Measurements from ENCODE around the gene TP63. TPM values are rescaled to one million over a fixed set of nuclear protein-coding genes. Genes with fewer than 3 reads are reported as not detected.

The TP63 gene
- total RNA-seq, 1 donor from 2014 or later, result not detected

GRCh38 chr3:189727158-189727557 is 96.0 kb downstream of the TP63 start:
- intact Hi-C loops (cut with DNase I), result no loop called here
- Histone ChIP-seq H3K27me3 (no peaks in the 10 kb centered on the region), H3K4me1 (no peaks in the 10 kb centered on the region), H3K4me3 (no peak overlapping the region), H3K36me3 (no peaks in the 10 kb centered on the region), H3K27ac (no peak overlapping the region), H3K9me3 (no peaks in the 10 kb centered on the region)
- no peak for DNase-seq (ENCODE audit: low spot score in 2 of 2)
- TF ChIP-seq CTCF (IDR thresholded peaks at IDR 0.05), result no peak

GRCh38 chr3:189727898-189728297 is 96.7 kb downstream of the TP63 start:
- no peaks in the 10 kb centered on the region for H3K9me3 ChIP-seq
- no peaks in the 10 kb centered on the region for H3K36me3 ChIP-seq
- no peak for TF ChIP-seq CTCF (IDR thresholded peaks at IDR 0.05)
- intact Hi-C loops (cut with DNase I), result no loop called here
- H3K4me1 ChIP-seq, result no peaks in the 10 kb centered on the region
- DNase-seq (ENCODE audit: low spot score in 2 of 2), result no peak
- no peaks in the 10 kb centered on the region for H3K27me3 ChIP-seq
- H3K27ac ChIP-seq, result no peak overlapping the region
- no peak overlapping the region for H3K4me3 ChIP-seq

GRCh38 chr3:189728915-189729314 is 97.7 kb downstream of the TP63 start:
- DNase-seq (ENCODE audit: low spot score in 2 of 2), result no peak

GRCh38 chr3:189734061-189734460 is 102.9 kb downstream of the TP63 start:
- Histone ChIP-seq H3K27me3 (no peaks in the 10 kb centered on the region), H3K4me1 (no peaks in the 10 kb centered on the region), H3K27ac (no peak overlapping the region), H3K36me3 (no peaks in the 10 kb centered on the region), H3K9me3 (no peaks in the 10 kb centered on the region), H3K4me3 (no peak overlapping the region)
- intact Hi-C loops (cut with DNase I), result no loop called here
- no peak for DNase-seq (ENCODE audit: low spot score in 2 of 2)
- no peak for TF ChIP-seq CTCF (IDR thresholded peaks at IDR 0.05)

More at GRCh38 chr3:189728915-189729314, 97.7 kb downstream of the TP63 start:
- Histone ChIP-seq H3K4me3 (no peak overlapping the region), H3K27ac (no peak overlapping the region), H3K4me1 (no peaks in the 10 kb centered on the region), H3K36me3 (no peaks in the 10 kb centered on the region), H3K27me3 (no peaks in the 10 kb centered on the region), H3K9me3 (no peaks in the 10 kb centered on the region)
- intact Hi-C loops (cut with DNase I), result no loop called here
- TF ChIP-seq CTCF (IDR thresholded peaks at IDR 0.05), result no peak

- intact Hi-C loops (cut with DNase I), result no loop called here
- no peak for TF ChIP-seq CTCF (IDR thresholded peaks at IDR 0.05)
- H3K27ac ChIP-seq, result no peak overlapping the region
- DNase-seq (ENCODE audit: low spot score in 2 of 2), result no peak
- H3K4me3 ChIP-seq, result no peak overlapping the region
- no peaks in the 10 kb centered on the region for H3K9me3 ChIP-seq
- H3K27me3 ChIP-seq, result no peaks in the 10 kb centered on the region
- H3K36me3 ChIP-seq, result no peaks in the 10 kb centered on the region
- no peaks in the 10 kb centered on the region for H3K4me1 ChIP-seq
These were observed 104.7 kb downstream of the TP63 start for GRCh38 chr3:189735913-189736312.

GRCh38 chr3:189737071-189737470 is 105.9 kb downstream of the TP63 start:
- no peaks in the 10 kb centered on the region for H3K4me1 ChIP-seq
- intact Hi-C loops (cut with DNase I), result no loop called here
- no peak for TF ChIP-seq CTCF (IDR thresholded peaks at IDR 0.05)

More at GRCh38 chr3:189737071-189737470, 105.9 kb downstream of the TP63 start:
- DNase-seq (ENCODE audit: low spot score in 2 of 2), result no peak
- H3K27me3 ChIP-seq, result no peaks in the 10 kb centered on the region
- no peak overlapping the region for H3K4me3 ChIP-seq
- H3K27ac ChIP-seq, result no peak overlapping the region
- no peaks in the 10 kb centered on the region for H3K36me3 ChIP-seq
- no peaks in the 10 kb centered on the region for H3K9me3 ChIP-seq

All from ascending aorta (tissue), 2 donors.